ENCODE results near the gene TBC1D14. TPM values are rescaled to one million over a fixed set of nuclear protein-coding genes. Genes with fewer than 3 reads are reported as not detected.

The TBC1D14 gene
- total and polyA plus RNA-seq, 2 of the 8 experiments (the other 6 are each of a cell fraction or from before 2014, with no cell fraction given): 45.6 to 48.2 TPM

DNA sequence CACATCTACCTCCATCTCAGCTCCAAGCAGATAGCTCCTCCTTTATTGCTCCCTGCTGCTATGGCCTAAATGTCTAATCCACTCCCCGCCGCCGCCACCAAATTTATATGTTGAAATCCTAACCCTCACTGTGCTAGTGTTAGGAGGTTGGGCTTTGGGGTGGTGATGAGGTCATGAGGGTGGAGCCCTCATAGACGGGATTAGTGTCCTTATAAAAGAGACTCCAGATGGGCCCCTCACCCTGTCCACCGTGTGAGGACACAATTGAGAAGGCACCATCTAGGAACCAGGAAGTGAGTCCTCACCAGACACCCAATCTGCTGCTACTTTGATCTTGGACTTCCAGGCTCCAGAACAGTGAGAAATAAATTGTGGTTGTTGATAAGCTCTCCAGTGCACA, 13.6 kb upstream of the TBC1D14 start (continued):
- TF ChIP-seq CBX5 (IDR thresholded peaks at IDR 0.05; ENCODE audit: low read depth, low read length) (no peak), YY1 (IDR thresholded peaks at IDR 0.05; ENCODE audit: low read depth, low read length) (no peak), SIX5 (IDR thresholded peaks at IDR 0.05; ENCODE audit: low read depth, low read length) (no peak), POLR2A (IDR thresholded peaks at IDR 0.05; ENCODE audit: control extremely low read depth in 1 of 2, low read depth in 2 of 2, low read length in 2 of 2) (no peak), HDAC2 (IDR thresholded peaks at IDR 0.05; ENCODE audit: borderline replicate concordance in 1 of 2, low read depth in 2 of 2, low read length in 2 of 2) (no peak)
- TF ChIP-seq, protein P1, sequence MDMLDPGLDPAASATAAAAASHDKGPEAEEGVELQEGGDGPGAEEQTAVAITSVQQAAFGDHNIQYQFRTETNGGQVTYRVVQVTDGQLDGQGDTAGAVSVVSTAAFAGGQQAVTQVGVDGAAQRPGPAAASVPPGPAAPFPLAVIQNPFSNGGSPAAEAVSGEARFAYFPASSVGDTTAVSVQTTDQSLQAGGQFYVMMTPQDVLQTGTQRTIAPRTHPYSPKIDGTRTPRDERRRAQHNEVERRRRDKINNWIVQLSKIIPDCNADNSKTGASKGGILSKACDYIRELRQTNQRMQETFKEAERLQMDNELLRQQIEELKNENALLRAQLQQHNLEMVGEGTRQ (IDR thresholded peaks at IDR 0.05; ENCODE audit: low read length): no peak
- TF ChIP-seq, protein P2, sequence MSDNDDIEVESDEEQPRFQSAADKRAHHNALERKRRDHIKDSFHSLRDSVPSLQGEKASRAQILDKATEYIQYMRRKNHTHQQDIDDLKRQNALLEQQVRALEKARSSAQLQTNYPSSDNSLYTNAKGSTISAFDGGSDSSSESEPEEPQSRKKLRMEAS (IDR thresholded peaks at IDR 0.05): no peak
